Measurements from ENCODE around the gene DYNC1I1.

Gene DYNC1I1

GRCh38 chr7:95772298-95772770 is at the start of gene DYNC1I1:
Gene DYNC1I1, plus strand, starts transcription at chr7:95772554. Its CDS starts 32,176 bp downstream, at chr7:95804730.
- peak; percentile 68 for DNase-seq

GRCh38 chr7:95723583-95724180 is 48.7 kb upstream of the DYNC1I1 start:
- DNase-seq: peak; percentile 34

GRCh38 chr7:95725205-95725604 is 47.1 kb upstream of the DYNC1I1 start:
- no peak for DNase-seq

GRCh38 chr7:95730493-95731280 is 41.7 kb upstream of the DYNC1I1 start:
- DNase-seq: no peak

- no peak for DNase-seq
Measured at GRCh38 chr7:95736635-95737034, 35.7 kb upstream of the DYNC1I1 start.

GRCh38 chr7:95737828-95738505 is 34.4 kb upstream of the DYNC1I1 start:
- no peak for DNase-seq

GRCh38 chr7:95749044-95749443 is 23.3 kb upstream of the DYNC1I1 start:
- no peak for DNase-seq

GRCh38 chr7:95749515-95749914 is 22.8 kb upstream of the DYNC1I1 start:
- DNase-seq: no peak

- no peak for DNase-seq
Measured at GRCh38 chr7:95753440-95753839, 18.9 kb upstream of the DYNC1I1 start.

GRCh38 chr7:95755277-95755934 is 16.9 kb upstream of the DYNC1I1 start:
- DNase-seq: no peak

GRCh38 chr7:95758187-95758586 is 14.2 kb upstream of the DYNC1I1 start:
- no peak for DNase-seq

- no peak for DNase-seq
Measured at GRCh38 chr7:95766086-95766485, 6.3 kb upstream of the DYNC1I1 start.

- DNase-seq: no peak
Measured at GRCh38 chr7:95766657-95767056, 5.7 kb upstream of the DYNC1I1 start.

GRCh38 chr7:95772771-95773581 is 622 bp downstream of the DYNC1I1 start:
- DNase-seq: no peak

- DNase-seq: no peak
Measured at GRCh38 chr7:95776561-95777185, 4.3 kb downstream of the DYNC1I1 start.

GRCh38 chr7:95777269-95777668 is 4.9 kb downstream of the DYNC1I1 start:
- DNase-seq: no peak

GRCh38 chr7:95780665-95781064 is 8.3 kb downstream of the DYNC1I1 start:
- DNase-seq: no peak

- no peak for DNase-seq
Measured at GRCh38 chr7:95781961-95782586, 9.7 kb downstream of the DYNC1I1 start.

GRCh38 chr7:95784796-95785195 is 12.4 kb downstream of the DYNC1I1 start:
- DNase-seq: no peak

- DNase-seq: no peak
Measured at GRCh38 chr7:95788258-95788657, 15.9 kb downstream of the DYNC1I1 start.

- no peak for DNase-seq
Measured at GRCh38 chr7:95788884-95789283, 16.5 kb downstream of the DYNC1I1 start.
